NB4 (cell line): Measurements from ENCODE around the gene UNC13C.

Source experiments
- MAX ChIP-seq: IDR thresholded peaks from 2 replicates; pipeline ENCODE4 v1.6.1; 2011; ENCODE audit warnings: low read depth, low read length
- MYC ChIP-seq: IDR thresholded peaks from 2 replicates; pipeline ENCODE4 v1.6.1; 2011; ENCODE audit warnings: low read depth, low read length
- POLR2A ChIP-seq: IDR thresholded peaks from 2 replicates; pipeline ENCODE4 v1.6.1; 2011; ENCODE audit warnings: mild to moderate bottlenecking; ENCODE audit not compliant: insufficient read length; ENCODE audit errors: extremely low read depth
- TF ChIP-seq, protein P1 (sequence below): IDR thresholded peaks from one replicate; pipeline ENCODE4 v1.5.1; 2012; ENCODE audit warnings: low read depth, low read length

DNA sequence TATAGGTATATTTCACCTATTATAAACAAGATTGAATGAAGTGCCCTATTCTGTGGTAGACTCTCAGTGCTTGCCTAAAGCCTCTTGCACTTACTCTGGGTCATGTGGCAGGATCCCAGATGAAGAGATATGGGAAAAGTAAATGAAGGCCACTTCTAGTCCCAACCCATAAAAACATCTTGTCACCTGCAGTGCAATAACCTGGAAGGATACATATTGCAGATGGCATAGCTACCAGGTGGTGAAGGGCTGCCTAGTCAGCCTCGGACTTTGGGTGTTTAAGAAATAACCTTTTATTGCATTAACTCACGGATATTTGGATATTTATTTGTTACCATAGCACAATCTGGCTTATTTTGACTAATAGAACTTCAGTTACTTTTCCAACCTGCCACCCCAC is 367.1 kb downstream of the UNC13C start:
- TF ChIP-seq, protein P1, sequence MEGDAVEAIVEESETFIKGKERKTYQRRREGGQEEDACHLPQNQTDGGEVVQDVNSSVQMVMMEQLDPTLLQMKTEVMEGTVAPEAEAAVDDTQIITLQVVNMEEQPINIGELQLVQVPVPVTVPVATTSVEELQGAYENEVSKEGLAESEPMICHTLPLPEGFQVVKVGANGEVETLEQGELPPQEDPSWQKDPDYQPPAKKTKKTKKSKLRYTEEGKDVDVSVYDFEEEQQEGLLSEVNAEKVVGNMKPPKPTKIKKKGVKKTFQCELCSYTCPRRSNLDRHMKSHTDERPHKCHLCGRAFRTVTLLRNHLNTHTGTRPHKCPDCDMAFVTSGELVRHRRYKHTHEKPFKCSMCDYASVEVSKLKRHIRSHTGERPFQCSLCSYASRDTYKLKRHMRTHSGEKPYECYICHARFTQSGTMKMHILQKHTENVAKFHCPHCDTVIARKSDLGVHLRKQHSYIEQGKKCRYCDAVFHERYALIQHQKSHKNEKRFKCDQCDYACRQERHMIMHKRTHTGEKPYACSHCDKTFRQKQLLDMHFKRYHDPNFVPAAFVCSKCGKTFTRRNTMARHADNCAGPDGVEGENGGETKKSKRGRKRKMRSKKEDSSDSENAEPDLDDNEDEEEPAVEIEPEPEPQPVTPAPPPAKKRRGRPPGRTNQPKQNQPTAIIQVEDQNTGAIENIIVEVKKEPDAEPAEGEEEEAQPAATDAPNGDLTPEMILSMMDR = no peak
- TF ChIP-seq POLR2A (no peak), MAX (no peak), MYC (no peak)
